22Rv1 (cell line): ENCODE results near the gene FBXW5.

Source experiments
- CTCF ChIP-seq: fragments of 450-650 bp; IDR thresholded peaks from 2 replicates; pipeline ENCODE4 v1.5.1; 2017; ENCODE audit warnings: mild to moderate bottlenecking
- ZFX ChIP-seq: fragments of 450-650 bp; IDR thresholded peaks from 2 replicates; pipeline ENCODE4 v1.6.1; 2017; ENCODE audit warnings: antibody characterized with exemption, borderline replicate concordance

- TF ChIP-seq CTCF (no peak), ZFX (no peak)
These were observed 24.5 kb downstream of the FBXW5 start for GRCh38 chr9:136920069-136920468.
